Small intestine (tissue), 7 donors: ENCODE results near the gene ADAM15. TPM values are rescaled to one million over a fixed set of nuclear protein-coding genes. Genes with fewer than 3 reads are reported as not detected.
A peak's percentile ranks its signal among the peaks of the same experiment; 100 is the strongest.

ENCODE experiments used
- DNase-seq, 2 donors: peaks; one replicate each; pipeline versions ENCODE4 v3.0.0 to v3.0.0-alpha.2; 2013
- FAIRE-seq: peaks from 2 replicates; lab custom pipeline; 2012; peaks lifted over from hg19 to GRCh38; lab: Jason Lieb, UNC
- H3K27ac ChIP-seq, 3 donors: one replicate each; pipeline ENCODE4 v1.5.1; 2013; ENCODE audit warnings: low read length in 2 of 3, mild to moderate bottlenecking in 2 of 3, control low read depth in 1 of 3, inconsistent platforms in 1 of 3, low read depth in 1 of 3, moderate library complexity in 1 of 3
- H3K27me3 ChIP-seq, 3 donors: one replicate each; pipeline ENCODE4 v1.6.1; 2013; ENCODE audit warnings: low read length in 3 of 3, inconsistent platforms in 1 of 3; ENCODE audit not compliant: control insufficient read depth in 3 of 3, insufficient read depth in 3 of 3
- H3K36me3 ChIP-seq, 3 donors: one replicate each; pipeline ENCODE4 v1.6.1; 2013; ENCODE audit warnings: low read length in 3 of 3, inconsistent platforms in 1 of 3, low read depth in 1 of 3, mild to moderate bottlenecking in 1 of 3, moderate library complexity in 1 of 3; ENCODE audit not compliant: control insufficient read depth in 3 of 3, insufficient read depth in 2 of 3
- H3K4me1 ChIP-seq, 3 donors: one replicate each; pipeline ENCODE4 v1.6.1; 2013; ENCODE audit warnings: low read length in 2 of 3, inconsistent platforms in 1 of 3, low read depth in 1 of 3, mild to moderate bottlenecking in 1 of 3, moderate library complexity in 1 of 3; ENCODE audit not compliant: control insufficient read depth in 3 of 3, insufficient read depth in 2 of 3
- H3K4me3 ChIP-seq, 3 donors: one replicate each; pipeline ENCODE4 v1.5.1; 2013; ENCODE audit warnings: low read length in 3 of 3, control low read depth in 1 of 3, inconsistent platforms in 1 of 3, low read depth in 1 of 3, mild to moderate bottlenecking in 1 of 3, moderate library complexity in 1 of 3
- H3K9me3 ChIP-seq, 2 donors: one replicate each; pipeline ENCODE4 v1.6.1; 2013; ENCODE audit warnings: low read depth in 1 of 2, low read length in 1 of 2; ENCODE audit not compliant: control insufficient read depth in 2 of 2, insufficient read depth in 1 of 2
- WGBS, 3 donors: extraction: QIAGEN DNeasy Blood & Tissue Kit; methylation state at CpG; one replicate each; pipeline ENCODE4 v1.1.7; 2013; 5-methylcytosine and 5-hydroxymethylcytosine counted together
- polyA plus RNA-seq, 4 donors: library from polyadenylated mRNA; stranded (reverse) in 3 of 4; unstranded in 1 of 4; fragments of 200-250 nt in 3 of 4; fragments of 120-200 nt in 1 of 4; gene quantifications; one replicate each; pipeline versions ENCODE4 v1.2.1 to v1.2.3, GENCODE V29; 2013
- donor health status: healthy with polysubstance abuse.
- donor health status: control.
- donor health status: control.
- donor health status: Bipolar disorder and iron deficiency.
- donor health status: healthy.

The ADAM15 gene
- polyA plus RNA-seq, 4 donors: 24.9 to 206 (median 147) TPM

DNA sequence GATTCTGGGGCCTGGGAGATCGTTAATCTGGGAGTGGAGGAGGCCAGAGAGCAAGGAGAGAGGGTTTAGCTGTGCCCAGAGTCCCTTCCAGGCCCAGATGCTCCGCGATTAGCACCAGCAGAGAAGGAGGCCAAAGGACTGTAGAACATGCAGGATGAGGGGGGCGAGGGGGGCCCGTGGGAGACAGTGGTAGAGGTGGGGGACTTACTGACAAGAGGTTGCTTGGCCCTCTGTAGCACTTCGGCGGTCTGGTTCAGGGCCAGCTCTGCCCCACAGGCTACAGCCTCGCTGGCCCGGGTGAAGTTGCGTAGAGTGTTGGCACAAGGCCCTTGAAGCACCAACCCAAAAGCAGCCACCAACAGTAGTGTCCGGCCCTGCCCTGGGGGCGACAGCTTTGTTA lies 18.2 kb upstream of the ADAM15 start:
- 83 to 90% (median 88%) methylated on average over 11 to 12 of the region's 12 CpGs for WGBS, 3 donors
- no peaks in the 10 kb centered on the region for H3K9me3 ChIP-seq
- peaks cover 0 to 3% (median under 1%) of the 10 kb centered on the region in 3 donors for H3K4me1 ChIP-seq
- H3K27ac ChIP-seq: no peak overlapping the region
- FAIRE-seq: no peak
- no peaks in the 10 kb centered on the region for H3K27me3 ChIP-seq
- peaks cover 0 to 2% (median 0%) of the 10 kb centered on the region in 3 donors for H3K36me3 ChIP-seq
- DNase-seq: no peak
- H3K4me3 ChIP-seq: no peak overlapping the region

DNA sequence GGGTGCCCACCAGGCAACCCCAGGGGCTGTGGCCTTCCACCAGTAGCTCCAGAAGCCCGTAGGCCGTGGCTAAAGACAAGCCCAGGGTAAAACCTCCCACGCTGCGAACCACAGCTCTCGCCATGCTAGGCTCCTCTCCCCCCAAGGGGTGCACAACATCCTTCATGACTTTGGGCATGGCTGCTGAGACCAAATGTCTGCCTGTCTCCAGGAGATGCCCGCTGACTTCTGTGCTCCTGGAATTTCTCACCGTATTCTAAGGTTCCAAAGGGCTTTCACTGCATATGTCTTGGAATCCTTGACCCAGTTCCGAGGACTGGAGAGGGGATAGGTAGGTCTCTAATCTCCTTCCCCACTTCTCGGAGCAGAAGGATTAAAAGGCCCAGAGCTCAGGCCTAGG lies 17.6 kb upstream of the ADAM15 start, which contains the start of the genes DCST1 and DCST2:
Gene DCST1, plus strand, starts transcription at position 301 of the 400 bp plus-strand sequence. CDS start 213 bp downstream, outside the sequence.
Gene DCST2, minus strand, starts transcription at position 258 of the 400 bp plus-strand sequence. Its CDS starts 80 bp downstream, at position 178.
- Histone ChIP-seq H3K27ac (no peak within 1 kb of the TSS), H3K9me3 (no peaks in the 10 kb centered on the region), H3K4me1 (peaks cover 0 to 7% (median 6%) of the 10 kb centered on the region in 3 donors), H3K36me3 (peaks cover 0 to 2% (median 0%) of the 10 kb centered on the region in 3 donors), H3K4me3 (no peak within 1 kb of the TSS), H3K27me3 (no peaks in the 10 kb centered on the region)
- no peak for DNase-seq
- FAIRE-seq: no peak
- 89 to 95% (median 93%) methylated on average over 9 of the region's 9 CpGs for WGBS, 3 donors

DNA sequence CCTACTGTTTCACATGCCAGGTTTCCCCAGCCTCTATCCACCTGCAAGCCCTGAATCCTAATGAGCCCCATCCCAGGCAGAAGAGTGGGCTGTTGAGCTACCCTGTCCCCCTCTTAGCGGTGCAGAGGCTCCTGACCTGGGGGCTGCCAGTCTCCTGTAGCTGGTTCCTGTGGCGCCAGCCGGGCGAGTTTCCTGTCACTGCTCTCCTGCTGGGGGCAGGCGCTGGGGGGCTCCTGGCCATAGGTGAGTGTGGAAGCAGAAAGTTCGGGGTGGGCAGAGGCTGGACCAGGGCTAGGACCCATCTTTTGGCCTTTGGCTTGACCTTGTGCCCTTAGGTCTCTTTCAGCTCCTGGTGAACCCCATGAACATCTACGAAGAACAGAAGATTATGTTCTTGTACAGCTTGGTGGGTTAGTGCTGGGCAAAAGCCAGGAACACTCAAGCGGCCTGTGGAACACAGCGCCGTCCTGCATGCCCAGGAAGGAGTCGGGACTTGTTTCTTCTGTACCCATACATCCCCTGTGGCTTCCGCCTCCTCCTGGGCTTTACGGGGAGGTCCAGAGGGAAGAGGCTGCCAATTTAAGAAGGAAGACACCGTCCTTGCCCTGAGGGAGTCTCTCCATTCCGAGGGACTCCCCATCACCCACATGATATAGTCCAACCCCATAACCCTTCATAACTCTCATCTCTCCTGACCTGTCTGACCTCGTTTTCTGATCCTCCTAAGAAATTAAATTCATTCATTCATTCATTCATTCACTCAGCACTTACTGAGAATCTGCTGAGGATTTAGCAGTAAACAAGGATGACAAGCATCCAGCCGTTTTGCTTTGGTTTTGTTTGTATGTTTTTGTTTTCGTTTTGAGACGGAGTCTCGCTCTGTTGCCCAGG lies 16.6 kb upstream of the ADAM15 start:
- FAIRE-seq: no peak
- DNase-seq: no peak
- Histone ChIP-seq H3K36me3 (peaks cover 0 to 2% (median 0%) of the 10 kb centered on the region in 3 donors), H3K4me3 (no peak overlapping the region), H3K9me3 (no peaks in the 10 kb centered on the region), H3K27ac (no peak overlapping the region), H3K27me3 (no peaks in the 10 kb centered on the region), H3K4me1 (peaks cover 0 to 12% (median 8%) of the 10 kb centered on the region in 3 donors)
- WGBS, 3 donors: 84 to 88% (median 87%) methylated on average over 20 of the region's 20 CpGs

DNA sequence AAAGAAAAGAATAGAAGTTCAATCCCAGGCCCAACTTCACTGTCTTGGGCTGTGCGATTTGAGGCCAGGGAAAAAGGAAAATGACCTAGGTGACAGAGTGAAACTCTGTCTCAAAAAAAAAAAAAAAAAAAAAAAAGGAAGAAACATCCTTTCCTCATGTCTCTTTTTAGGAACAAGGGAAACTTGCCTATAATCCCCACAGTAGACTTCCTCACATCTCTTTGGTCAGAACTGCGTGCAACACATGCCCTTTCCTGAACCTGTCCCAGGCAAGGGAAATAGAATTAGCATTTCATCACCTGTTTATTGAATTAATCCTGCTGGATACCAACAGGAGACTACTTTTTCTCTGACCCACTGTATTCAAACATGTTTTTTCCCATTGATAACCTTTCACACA lies 15.2 kb upstream of the ADAM15 start:
- Histone ChIP-seq H3K4me3 (no peak overlapping the region), H3K9me3 (no peaks in the 10 kb centered on the region), H3K4me1 (peaks cover 0 to 12% (median 8%) of the 10 kb centered on the region in 3 donors), H3K27me3 (no peaks in the 10 kb centered on the region), H3K27ac (no peak overlapping the region), H3K36me3 (peaks cover 0 to 2% (median 0%) of the 10 kb centered on the region in 3 donors)
- no peak for DNase-seq
- WGBS, 3 donors: 83 to 100% (median 92%) methylated on average over 2 of the region's 2 CpGs
- FAIRE-seq: no peak

DNA sequence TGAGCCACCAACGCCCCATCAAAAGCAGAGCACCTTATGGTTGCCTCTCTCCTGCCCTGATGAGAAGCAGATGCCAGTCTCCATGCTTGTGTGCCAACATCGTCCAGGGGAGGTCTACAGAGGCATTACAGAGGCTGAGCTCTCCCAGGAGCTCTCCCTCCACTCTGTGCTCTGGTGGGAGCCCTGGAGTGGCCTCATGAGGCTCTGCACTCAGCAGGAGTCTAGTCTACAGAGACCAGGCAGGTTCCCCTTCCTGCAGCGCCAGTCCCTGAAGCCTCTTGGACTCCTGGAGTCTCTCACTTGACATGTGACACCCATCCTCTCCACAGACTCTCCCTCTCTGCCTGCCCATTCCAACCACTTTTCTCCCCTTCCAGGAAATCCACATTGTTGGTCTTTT lies 14.1 kb upstream of the ADAM15 start:
- WGBS, 3 donors: 93 to 95% (median 94%) methylated on average over 3 of the region's 3 CpGs
- Histone ChIP-seq H3K36me3 (peaks cover 0 to 2% (median 0%) of the 10 kb centered on the region in 3 donors), H3K4me3 (no peak overlapping the region), H3K9me3 (no peaks in the 10 kb centered on the region), H3K4me1 (peaks cover 0 to 12% (median 8%) of the 10 kb centered on the region in 3 donors), H3K27me3 (no peaks in the 10 kb centered on the region), H3K27ac (no peak overlapping the region)
- FAIRE-seq (no peak), DNase-seq (no peak)

DNA sequence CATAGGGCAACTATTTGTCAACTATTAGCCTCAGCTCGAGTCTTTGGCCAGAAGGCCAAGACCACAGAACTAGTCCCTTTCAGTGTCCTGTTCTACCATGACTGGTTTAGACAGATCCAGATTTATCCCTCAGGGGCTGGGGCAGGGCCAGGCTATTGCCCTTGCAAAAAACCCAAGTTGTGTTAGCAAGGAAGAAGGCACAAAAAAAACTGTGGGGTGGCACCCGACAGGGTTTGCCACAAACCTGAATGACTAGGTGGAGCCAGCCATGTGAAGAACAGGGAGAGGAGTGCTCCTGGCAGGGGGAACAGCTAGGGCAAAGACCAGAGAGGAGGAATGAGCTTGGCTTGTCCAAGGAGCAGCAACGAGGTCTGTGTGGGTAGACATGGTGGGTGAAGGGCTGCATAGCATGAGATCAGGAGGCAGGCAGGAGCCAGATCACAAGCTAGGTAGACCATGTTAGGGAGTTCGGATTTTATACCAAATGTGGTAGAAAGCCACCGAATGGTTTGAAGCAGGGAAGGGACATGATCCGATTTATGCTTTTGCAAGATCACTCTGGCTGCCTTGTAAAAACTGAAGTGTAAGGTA lies 13.2 kb upstream of the ADAM15 start:
- H3K27me3 ChIP-seq: no peaks in the 10 kb centered on the region
- WGBS, 3 donors: 56 to 75% (median 59%) methylated on average over 6 of the region's 6 CpGs
- H3K4me1 ChIP-seq: peaks cover 0 to 16% (median 9%) of the 10 kb centered on the region in 3 donors
- H3K27ac ChIP-seq: peak overlapping the region in 1 of 3 donors; percentile 38
- H3K4me3 ChIP-seq: no peak overlapping the region
- H3K36me3 ChIP-seq: no peaks in the 10 kb centered on the region
- FAIRE-seq (no peak), DNase-seq (peak in 1 of 2 donors; percentile 63)
- H3K9me3 ChIP-seq: no peaks in the 10 kb centered on the region

DNA sequence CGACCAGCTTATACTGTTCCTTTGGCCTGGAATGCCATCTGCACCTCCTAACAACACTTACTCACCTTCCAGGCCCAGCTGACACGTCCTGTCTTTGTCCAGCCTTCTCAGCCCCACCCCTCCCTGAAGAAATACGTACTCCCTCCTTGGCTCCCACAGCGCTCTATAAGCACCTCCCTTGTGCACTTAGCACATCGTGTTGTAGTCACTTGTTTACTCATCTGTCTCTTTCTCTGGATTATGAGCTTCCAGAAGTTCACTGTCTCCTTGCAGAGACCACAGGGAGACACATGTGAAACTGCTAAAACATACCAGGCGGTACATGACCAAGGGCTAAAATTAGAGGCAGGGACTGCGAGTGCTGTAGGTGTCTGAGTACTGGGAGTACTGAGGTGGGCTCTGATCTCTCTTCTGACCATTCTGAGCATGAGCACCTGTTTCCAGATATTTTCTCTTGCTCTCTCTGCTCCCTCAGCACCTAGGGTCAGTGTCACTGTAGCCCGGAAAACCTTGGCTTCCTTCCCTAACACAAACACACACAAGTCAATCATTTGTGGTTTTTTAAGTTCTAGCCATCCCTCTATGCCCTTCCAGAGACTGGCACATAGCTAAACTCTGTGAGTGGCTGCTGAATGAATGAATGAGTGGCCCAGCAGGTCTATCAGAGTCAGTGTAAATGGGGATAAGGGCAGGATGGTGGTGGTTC lies 12.4 kb upstream of the ADAM15 start:
- H3K9me3 ChIP-seq: no peaks in the 10 kb centered on the region

DNA sequence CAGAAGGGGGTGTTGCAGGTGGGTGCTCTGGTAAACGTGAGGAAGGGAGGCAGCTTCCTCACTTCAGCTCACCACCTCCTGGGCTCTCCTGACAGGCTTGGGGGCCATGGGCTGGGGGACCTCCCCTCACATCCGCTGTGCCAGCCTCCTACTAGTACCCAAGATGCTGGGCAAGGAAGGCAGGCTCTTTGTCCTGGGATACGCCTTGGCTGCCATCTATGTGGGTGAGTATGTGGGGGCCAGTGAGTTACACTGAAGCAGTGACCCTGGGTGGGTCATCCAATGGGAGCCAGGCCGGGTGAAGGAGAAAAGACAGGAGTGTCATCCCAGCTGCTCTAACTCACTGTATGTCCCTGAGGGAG lies 11.8 kb upstream of the ADAM15 start:
- peak overlapping the region in 1 of 3 donors; percentile 32 for H3K27ac ChIP-seq
- no peaks in the 10 kb centered on the region for H3K27me3 ChIP-seq
- peaks cover 0 to 30% (median 12%) of the 10 kb centered on the region in 3 donors for H3K4me1 ChIP-seq
- FAIRE-seq (no peak), DNase-seq (no peak)
- no peaks in the 10 kb centered on the region for H3K36me3 ChIP-seq
- WGBS, 3 donors: 71 to 83% (median 73%) methylated on average over 4 of the region's 4 CpGs
- H3K4me3 ChIP-seq: no peak overlapping the region
- no peaks in the 10 kb centered on the region for H3K9me3 ChIP-seq

More for the DNA sequence above, 12.4 kb upstream of the ADAM15 start:
- peaks cover 0 to 24% (median 12%) of the 10 kb centered on the region in 3 donors for H3K4me1 ChIP-seq
- DNase-seq: peak; percentile 64 to 87
- no peak for FAIRE-seq
- H3K27ac ChIP-seq: peak overlapping the region in 2 of 3 donors; percentile 14 to 32
- 34 to 35% (median 35%) methylated on average over 8 of the region's 8 CpGs for WGBS, 3 donors
- no peaks in the 10 kb centered on the region for H3K27me3 ChIP-seq
- no peaks in the 10 kb centered on the region for H3K36me3 ChIP-seq
- H3K4me3 ChIP-seq: no peak overlapping the region
